Liver (tissue), 9 donors: ENCODE results near the gene PATE2. TPM values are rescaled to one million over a fixed set of nuclear protein-coding genes. Genes with fewer than 3 reads are reported as not detected.

ENCODE experiments used
- DNase-seq: peaks from one replicate; pipeline ENCODE4 v3.0.0-alpha.2; 2017; ENCODE audit warnings: low spot score
- H3K27ac ChIP-seq, 2 donors: one replicate each; pipeline ENCODE4 v1.7.0; 2013; ENCODE audit warnings: inconsistent platforms in 2 of 2, low read length in 2 of 2, control low read depth in 1 of 2, low read depth in 1 of 2, mild to moderate bottlenecking in 1 of 2
- H3K27me3 ChIP-seq, 4 donors: one replicate each; pipeline versions ENCODE4 v1.6.1 to v1.7.0; 2013; ENCODE audit warnings: low read length in 3 of 4, inconsistent platforms in 1 of 4, mild to moderate bottlenecking in 1 of 4, moderate library complexity in 1 of 4; ENCODE audit not compliant: control insufficient read depth in 4 of 4, insufficient read depth in 4 of 4
- H3K36me3 ChIP-seq, 4 donors: one replicate each; pipeline versions ENCODE4 v1.6.1 to v1.7.0; 2013; ENCODE audit warnings: low read length in 3 of 4, mild to moderate bottlenecking in 3 of 4, low read depth in 1 of 4, moderate library complexity in 1 of 4; ENCODE audit not compliant: control insufficient read depth in 4 of 4, insufficient read depth in 3 of 4
- H3K4me1 ChIP-seq, 4 donors: one replicate each; pipeline versions ENCODE4 v1.6.1 to v1.7.0; 2013; ENCODE audit warnings: low read length in 3 of 4, mild to moderate bottlenecking in 3 of 4, moderate library complexity in 1 of 4; ENCODE audit not compliant: control insufficient read depth in 4 of 4, insufficient read depth in 4 of 4
- H3K4me3 ChIP-seq, 3 donors: one replicate each; pipeline versions ENCODE4 v1.6.1 to v1.7.0; 2013; ENCODE audit warnings: low read length in 3 of 3, control low read depth in 1 of 3, low read depth in 1 of 3, mild to moderate bottlenecking in 1 of 3
- H3K9ac ChIP-seq, 2 donors: one replicate each; pipeline ENCODE4 v1.7.0; 2013; ENCODE audit warnings: low read length in 2 of 2, mild to moderate bottlenecking in 2 of 2, moderate library complexity in 2 of 2, control low read depth in 1 of 2, low read depth in 1 of 2
- H3K9me3 ChIP-seq, 4 donors: one replicate each; pipeline versions ENCODE4 v1.6.1 to v1.7.0; 2013; ENCODE audit warnings: low read length in 3 of 4; ENCODE audit not compliant: control insufficient read depth in 4 of 4
- EGR1 ChIP-seq, 2 donors: IDR thresholded peaks; 2 replicates each; pipeline ENCODE4 v1.6.1; 2016 to 2018; ENCODE audit warnings: antibody characterized with exemption in 2 of 2, low read depth in 2 of 2
- FOXA1 ChIP-seq: IDR thresholded peaks from 2 replicates; pipeline ENCODE4 v1.6.1; 2016; ENCODE audit warnings: antibody characterized with exemption
- FOXA2 ChIP-seq: IDR thresholded peaks from 2 replicates; pipeline ENCODE4 v1.6.1; 2016; ENCODE audit warnings: antibody characterized with exemption
- GABPA ChIP-seq, 2 donors: IDR thresholded peaks in 1 of 2; conservative IDR thresholded peaks in 1 of 2; 2 replicates each; pipeline ENCODE4 v1.6.1; 2016; ENCODE audit warnings: antibody characterized with exemption in 2 of 2, mild to moderate bottlenecking in 1 of 2, moderate library complexity in 1 of 2
- HNF4A ChIP-seq, 2 donors: conservative IDR thresholded peaks; 2 replicates each; pipeline ENCODE4 v1.6.1; 2016; ENCODE audit warnings: antibody characterized with exemption in 2 of 2, mild to moderate bottlenecking in 2 of 2
- HNF4G ChIP-seq: IDR thresholded peaks from 2 replicates; pipeline ENCODE4 v1.6.1; 2016; ENCODE audit warnings: antibody characterized with exemption
- JUND ChIP-seq, 2 donors: IDR thresholded peaks; 2 replicates each; pipeline ENCODE4 v1.6.1; 2016; ENCODE audit warnings: antibody characterized with exemption in 2 of 2
- MAX ChIP-seq: IDR thresholded peaks from 2 replicates; pipeline ENCODE4 v1.6.1; 2016; ENCODE audit warnings: antibody characterized with exemption
- NR2F2 ChIP-seq: IDR thresholded peaks from 2 replicates; pipeline ENCODE4 v1.6.1; 2016; ENCODE audit warnings: antibody characterized with exemption
- RAD21 ChIP-seq, 2 donors: IDR thresholded peaks; 2 replicates each; pipeline ENCODE4 v1.6.1; 2016; ENCODE audit warnings: antibody characterized with exemption in 2 of 2, mild to moderate bottlenecking in 2 of 2
- REST ChIP-seq: IDR thresholded peaks from 2 replicates; pipeline ENCODE4 v1.6.1; 2016; ENCODE audit warnings: antibody characterized with exemption, mild to moderate bottlenecking
- RXRA ChIP-seq, 2 donors: IDR thresholded peaks; 2 replicates each; pipeline ENCODE4 v1.6.1; 2017 to 2018; ENCODE audit warnings: antibody characterized with exemption in 2 of 2, mild to moderate bottlenecking in 1 of 2
- SP1 ChIP-seq: IDR thresholded peaks from 2 replicates; pipeline ENCODE4 v1.6.1; 2018; ENCODE audit warnings: antibody characterized with exemption, mild to moderate bottlenecking
- TAF1 ChIP-seq: conservative IDR thresholded peaks from 2 replicates; pipeline ENCODE4 v1.6.1; 2016; ENCODE audit warnings: antibody characterized with exemption, mild to moderate bottlenecking
- YY1 ChIP-seq: IDR thresholded peaks from 2 replicates; pipeline ENCODE4 v1.6.1; 2016; ENCODE audit warnings: antibody characterized with exemption, mild to moderate bottlenecking
- ZBTB33 ChIP-seq: IDR thresholded peaks from 2 replicates; pipeline ENCODE4 v1.6.1; 2016; ENCODE audit warnings: antibody characterized with exemption
- WGBS: extraction: QIAGEN DNeasy Blood & Tissue Kit; methylation state at CpG from one replicate; pipeline ENCODE4 v1.1.7; 2013; 5-methylcytosine and 5-hydroxymethylcytosine counted together
- polyA plus RNA-seq, 2 donors: library from polyadenylated mRNA; stranded (reverse) in 1 of 2; unstranded in 1 of 2; fragments of 200-250 nt in 1 of 2; fragments of >200 nt in 1 of 2; fragmentation: Nextera tagmentation in 1 of 2; extraction: Ambion mirVana in 1 of 2; gene quantifications; one replicate each; pipeline versions ENCODE4 v1.2.1 to v1.2.3, GENCODE V29; 2013 to 2015
- total RNA-seq, 2 donors: library from RNA; depleted of rRNA; stranded (reverse); fragments of >200 nt; gene quantifications; one replicate each; pipeline ENCODE4 v1.2.3, GENCODE V29; 2014
- TF ChIP-seq, protein P1 (sequence below): fragments of 150-350 bp; IDR thresholded peaks from 2 replicates; pipeline ENCODE4 v1.5.1; 2017; ENCODE audit warnings: improper control_type of control experiment, low read depth, low read length; ENCODE audit not compliant: missing input control
- TF ChIP-seq, protein P2 (sequence below): IDR thresholded peaks from 2 replicates; pipeline ENCODE4 v1.6.1; 2016; ENCODE audit warnings: antibody characterized with exemption
- donor health status: healthy.
- donor health status: healthy.
- donor health status: healthy.
- donor health status: healthy.
- donor health status: healthy.

Gene PATE2
- total and polyA plus RNA-seq, 4 donors: not detected

- no peak for DNase-seq
- Histone ChIP-seq H3K9ac (no peak overlapping the region), H3K4me3 (no peak overlapping the region), H3K27ac (no peak overlapping the region), H3K36me3 (no peaks in the 10 kb centered on the region), H3K4me1 (no peaks in the 10 kb centered on the region), H3K27me3 (peaks cover 0 to 21% (median 0%) of the 10 kb centered on the region in 4 donors), H3K9me3 (no peaks in the 10 kb centered on the region)
- TF ChIP-seq SP1: no peak
- TF ChIP-seq TAF1: no peak
- no peak for TF ChIP-seq JUND (IDR thresholded peaks at IDR 0.05)
- TF ChIP-seq FOXA1: no peak
- TF ChIP-seq YY1: no peak
- 26% methylated on average over 2 of the region's 2 CpGs for WGBS
Measured at GRCh38 chr11:125750629-125751028, 28.0 kb downstream of the PATE2 start.

DNA sequence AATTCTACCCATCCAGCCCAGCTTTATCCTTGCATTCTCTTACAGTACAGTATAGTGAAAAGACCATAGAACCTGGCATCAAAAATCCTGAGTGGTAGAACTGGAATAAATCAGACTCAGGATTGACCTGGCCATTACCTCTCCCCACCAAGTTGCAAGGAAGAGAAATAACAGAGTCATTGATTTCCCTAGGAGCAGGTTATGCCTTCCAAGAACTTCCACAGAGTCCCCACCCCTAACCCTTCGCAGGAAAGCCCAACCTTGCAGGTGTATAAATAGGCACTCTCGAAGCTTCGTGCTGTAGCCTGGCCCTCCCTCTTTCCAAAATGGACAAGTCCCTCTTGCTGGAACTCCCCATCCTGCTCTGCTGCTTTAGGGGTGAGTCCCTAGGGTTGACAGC lies 32.6 kb downstream of the PATE2 start, which contains the start of gene PATE1:
TSS of gene PATE1 (plus strand) at position 301 of the 400 bp plus-strand sequence. CDS start at position 327, 26 bp downstream.
- Histone ChIP-seq H3K9me3 (no peaks in the 10 kb centered on the region), H3K27me3 (peaks cover 0 to 16% (median 0%) of the 10 kb centered on the region in 4 donors), H3K9ac (no peak within 1 kb of the TSS), H3K4me1 (no peaks in the 10 kb centered on the region), H3K27ac (no peak within 1 kb of the TSS), H3K36me3 (no peaks in the 10 kb centered on the region), H3K4me3 (no peak within 1 kb of the TSS)
- no peak for DNase-seq
- whole genome bisulfite sequencing: 93% methylated on average over 3 of the region's 3 CpGs
- TF ChIP-seq SP1 (no peak), MAX (no peak), REST (no peak), TAF1 (no peak), JUND (IDR thresholded peaks at IDR 0.05) (no peak), GABPA (IDR thresholded peaks at IDR 0.05 in 1 of 2, conservative IDR thresholded peaks at IDR 0.05 in 1 of 2) (no peak), RAD21 (IDR thresholded peaks at IDR 0.05) (no peak), YY1 (no peak), NR2F2 (no peak), RXRA (IDR thresholded peaks at IDR 0.05) (no peak), ZBTB33 (no peak), EGR1 (IDR thresholded peaks at IDR 0.05; ENCODE audit: low read depth in 2 of 2) (no peak), HNF4A (conservative IDR thresholded peaks at IDR 0.05) (no peak), FOXA2 (no peak), HNF4G (no peak), FOXA1 (no peak)
- TF ChIP-seq, protein P1, sequence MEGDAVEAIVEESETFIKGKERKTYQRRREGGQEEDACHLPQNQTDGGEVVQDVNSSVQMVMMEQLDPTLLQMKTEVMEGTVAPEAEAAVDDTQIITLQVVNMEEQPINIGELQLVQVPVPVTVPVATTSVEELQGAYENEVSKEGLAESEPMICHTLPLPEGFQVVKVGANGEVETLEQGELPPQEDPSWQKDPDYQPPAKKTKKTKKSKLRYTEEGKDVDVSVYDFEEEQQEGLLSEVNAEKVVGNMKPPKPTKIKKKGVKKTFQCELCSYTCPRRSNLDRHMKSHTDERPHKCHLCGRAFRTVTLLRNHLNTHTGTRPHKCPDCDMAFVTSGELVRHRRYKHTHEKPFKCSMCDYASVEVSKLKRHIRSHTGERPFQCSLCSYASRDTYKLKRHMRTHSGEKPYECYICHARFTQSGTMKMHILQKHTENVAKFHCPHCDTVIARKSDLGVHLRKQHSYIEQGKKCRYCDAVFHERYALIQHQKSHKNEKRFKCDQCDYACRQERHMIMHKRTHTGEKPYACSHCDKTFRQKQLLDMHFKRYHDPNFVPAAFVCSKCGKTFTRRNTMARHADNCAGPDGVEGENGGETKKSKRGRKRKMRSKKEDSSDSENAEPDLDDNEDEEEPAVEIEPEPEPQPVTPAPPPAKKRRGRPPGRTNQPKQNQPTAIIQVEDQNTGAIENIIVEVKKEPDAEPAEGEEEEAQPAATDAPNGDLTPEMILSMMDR: no peak
- TF ChIP-seq, protein P2, sequence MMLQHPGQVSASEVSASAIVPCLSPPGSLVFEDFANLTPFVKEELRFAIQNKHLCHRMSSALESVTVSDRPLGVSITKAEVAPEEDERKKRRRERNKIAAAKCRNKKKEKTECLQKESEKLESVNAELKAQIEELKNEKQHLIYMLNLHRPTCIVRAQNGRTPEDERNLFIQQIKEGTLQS: no peak
